HG03045 (cell line): ENCODE measurements around the gene HIVEP3.
A peak's percentile ranks its signal among the peaks of the same experiment; 100 is the strongest.
"Not testable (repeated sequence)": the region's sequence is repeated elsewhere in the genome, so short reads cannot be mapped to it uniquely, and the experiment has no call there.

Experiments used
- ATAC-seq: cut with Tn5 transposase; IDR thresholded peaks from one replicate; pipeline ENCODE4 v1.9.1; 2021; ENCODE audit warnings: mild to moderate bottlenecking, moderate library complexity; ENCODE audit not compliant: unreplicated experiment

HIVEP3 gene

GRCh38 chr1:41924911-41925310 is 6.2 kb upstream of the HIVEP3 start:
- no peak for ATAC-seq

DNA sequence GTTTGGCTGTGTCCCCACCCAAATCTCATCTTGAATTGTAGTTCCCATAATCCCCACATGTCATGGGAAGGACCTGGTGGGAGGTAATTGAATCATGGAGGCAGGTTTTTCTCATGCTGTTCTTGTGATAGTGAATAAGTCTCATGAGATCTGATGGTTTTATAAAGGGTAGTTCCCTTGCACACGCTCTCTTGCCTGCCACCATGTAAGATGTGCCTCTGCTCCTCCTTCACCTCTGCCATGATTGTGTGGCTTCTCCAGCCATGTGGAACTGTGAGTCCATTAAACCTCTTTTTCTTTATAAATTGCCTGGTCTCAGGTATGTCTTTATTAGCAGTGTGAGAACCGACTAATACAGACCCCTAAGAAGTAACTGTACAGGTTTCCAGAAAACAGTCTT is 2.5 kb upstream of the HIVEP3 start:
- ATAC-seq = not testable (repeated sequence)

DNA sequence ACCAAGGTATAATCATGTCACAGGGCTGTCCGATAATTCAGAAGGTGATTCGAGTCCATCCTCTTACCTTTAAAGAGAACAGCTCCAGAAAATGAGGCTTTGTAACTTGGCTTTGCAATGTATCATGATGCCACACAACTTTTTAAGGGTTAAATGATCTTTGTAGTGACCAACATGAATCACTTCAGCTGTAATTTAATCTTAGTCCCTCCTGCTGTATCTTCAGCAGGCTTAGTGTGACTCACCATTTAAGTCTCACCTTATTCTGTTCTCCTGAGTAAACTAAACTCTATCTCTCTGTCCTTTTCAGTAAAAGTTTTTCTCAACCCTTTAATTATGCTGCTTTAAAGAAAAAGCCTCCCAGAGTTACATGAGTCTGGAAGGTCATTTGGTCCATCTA is 1.9 kb upstream of the HIVEP3 start:
- no peak for ATAC-seq

- peak; percentile 67 for ATAC-seq
Observed at GRCh38 chr1:41919764-41920397, 1.2 kb upstream of the HIVEP3 start.

GRCh38 chr1:41919131-41919530 is 409 bp upstream of the HIVEP3 start:
- no peak for ATAC-seq

DNA sequence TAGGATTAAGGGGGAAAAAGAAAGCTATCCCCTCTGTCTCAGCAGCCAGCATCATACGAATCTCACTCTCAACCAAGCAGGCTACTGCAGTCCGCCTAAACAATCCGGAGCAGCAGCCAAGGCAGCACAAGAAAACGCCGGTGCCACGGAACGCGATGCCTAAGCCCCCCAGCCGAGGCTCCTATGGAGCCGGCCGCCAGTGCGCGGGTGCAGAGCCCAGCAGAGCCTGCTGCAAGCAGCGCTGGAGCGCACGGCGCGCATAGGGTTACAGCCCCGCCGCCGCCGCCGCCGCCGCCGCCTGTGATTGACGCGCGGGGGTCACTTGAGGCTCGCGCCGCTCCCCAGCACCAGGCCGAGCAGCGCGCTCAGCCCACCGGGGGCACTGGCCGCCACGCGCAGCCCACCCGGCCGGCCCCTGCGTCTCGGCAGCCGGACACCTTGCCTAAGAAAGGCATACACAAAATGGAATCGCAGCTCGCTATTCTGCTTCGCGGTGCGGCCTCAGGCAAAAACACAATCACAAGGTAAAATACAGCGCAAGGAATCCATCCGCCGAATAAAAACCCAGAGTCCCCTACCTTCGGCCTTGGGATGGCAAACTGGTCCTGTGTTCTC is 780 bp downstream of the HIVEP3 start:
- no peak for ATAC-seq

DNA sequence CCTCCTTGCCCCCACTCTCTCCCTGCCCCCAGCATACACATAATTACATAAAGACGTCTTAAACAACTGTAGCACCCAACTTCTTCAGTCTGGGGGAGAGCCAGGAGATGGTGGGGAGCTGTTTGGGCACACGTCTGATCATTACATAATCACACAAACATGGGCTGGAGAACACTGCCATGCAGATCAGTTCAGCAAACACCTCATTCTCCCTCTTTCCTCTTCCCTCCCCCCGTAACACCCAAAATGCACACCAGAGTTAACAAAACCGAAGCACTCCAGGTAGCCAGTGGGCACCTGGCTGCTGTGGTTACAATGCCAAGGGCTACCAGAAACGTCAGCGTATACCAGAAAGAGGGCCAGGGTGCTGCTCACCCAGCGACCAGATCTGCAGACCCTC is 1.6 kb downstream of the HIVEP3 start:
- no peak for ATAC-seq

DNA sequence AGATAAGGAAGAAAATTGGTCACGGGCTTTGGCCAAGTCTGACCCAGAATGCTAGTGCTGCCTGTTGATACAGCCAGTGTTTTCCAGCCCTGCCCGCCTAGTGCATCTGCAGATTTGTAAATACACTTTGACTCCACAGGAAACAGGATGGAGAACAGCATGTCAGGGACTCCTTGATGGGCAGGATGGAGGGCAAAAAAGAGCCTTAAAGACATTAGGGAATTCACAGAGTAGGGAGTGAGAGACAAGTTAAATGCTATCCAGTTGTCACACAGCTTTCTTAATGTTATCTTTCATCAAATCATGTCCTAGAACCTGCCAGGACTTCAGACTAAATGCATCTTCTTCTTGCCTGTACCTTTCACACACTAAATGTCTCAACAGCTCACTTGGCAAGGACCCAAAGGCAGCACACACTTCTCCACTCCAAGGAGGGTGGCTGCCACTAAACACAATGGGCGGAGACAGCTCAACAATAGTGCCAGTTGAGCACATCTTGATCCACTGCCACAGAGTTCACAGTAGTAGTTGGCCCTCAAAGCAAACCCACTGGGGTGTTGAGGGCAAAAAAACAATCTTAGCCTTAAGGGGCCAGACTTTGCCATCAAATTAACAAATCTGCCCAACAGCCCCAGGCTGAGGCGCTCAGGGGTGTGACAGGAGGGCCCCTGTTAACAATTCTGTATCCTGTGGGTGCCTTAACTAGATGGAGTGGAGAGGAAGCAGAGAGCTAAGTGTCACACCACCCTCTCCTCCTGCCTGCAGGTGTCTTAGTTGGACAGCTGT is 2.7 kb downstream of the HIVEP3 start:
- ATAC-seq = no peak

- ATAC-seq = no peak
Observed at GRCh38 chr1:41914516-41914915, 4.2 kb downstream of the HIVEP3 start.

DNA sequence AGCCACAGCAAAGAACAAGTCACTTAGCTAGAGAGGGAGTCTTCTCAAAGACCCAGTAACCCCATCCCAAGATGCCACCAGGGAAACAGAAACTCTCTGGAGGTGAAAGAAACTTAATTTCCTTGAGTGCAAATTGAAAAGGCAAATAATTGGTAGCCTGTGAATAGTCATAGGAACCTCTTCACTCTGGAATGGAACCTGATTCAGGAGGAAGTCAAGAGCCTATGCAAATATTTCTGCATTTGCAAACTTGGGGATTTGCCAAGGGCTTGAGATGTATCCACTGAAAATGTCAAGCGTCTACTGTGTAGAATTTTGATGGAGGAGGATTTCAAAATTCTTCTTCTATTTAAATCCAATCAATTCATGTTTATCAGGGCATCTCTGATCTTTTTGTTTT is 5.7 kb downstream of the HIVEP3 start:
- no peak for ATAC-seq

DNA sequence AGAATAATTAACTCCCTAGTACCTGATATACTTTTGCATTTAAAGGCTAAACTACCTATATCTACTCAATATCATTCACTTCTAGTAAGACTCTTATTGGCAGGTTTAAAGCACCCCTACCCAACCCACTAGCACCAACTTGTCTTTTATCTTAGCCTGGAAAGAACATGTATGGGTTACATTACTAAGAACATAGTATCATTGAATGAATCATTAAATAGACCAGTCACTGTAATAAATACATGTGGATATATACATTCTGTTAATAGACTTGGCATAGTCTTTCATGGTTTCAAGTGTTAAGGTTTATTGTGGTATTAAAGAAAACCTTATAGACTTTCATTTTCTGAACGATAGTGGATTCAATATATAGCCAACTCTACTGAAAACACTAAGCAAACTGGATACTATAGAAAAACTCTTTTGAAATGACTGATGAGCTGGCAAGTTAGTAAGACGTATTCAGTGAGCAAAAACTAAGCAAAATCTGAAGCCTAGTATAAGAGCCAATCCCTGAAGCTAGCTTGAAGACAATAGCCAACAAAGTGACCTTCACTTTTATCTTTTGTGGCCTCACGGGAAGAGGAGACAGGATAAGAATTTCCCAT is 10.3 kb downstream of the HIVEP3 start:
- ATAC-seq = no peak

- ATAC-seq = no peak
Observed at GRCh38 chr1:41907446-41907845, 11.3 kb downstream of the HIVEP3 start.

DNA sequence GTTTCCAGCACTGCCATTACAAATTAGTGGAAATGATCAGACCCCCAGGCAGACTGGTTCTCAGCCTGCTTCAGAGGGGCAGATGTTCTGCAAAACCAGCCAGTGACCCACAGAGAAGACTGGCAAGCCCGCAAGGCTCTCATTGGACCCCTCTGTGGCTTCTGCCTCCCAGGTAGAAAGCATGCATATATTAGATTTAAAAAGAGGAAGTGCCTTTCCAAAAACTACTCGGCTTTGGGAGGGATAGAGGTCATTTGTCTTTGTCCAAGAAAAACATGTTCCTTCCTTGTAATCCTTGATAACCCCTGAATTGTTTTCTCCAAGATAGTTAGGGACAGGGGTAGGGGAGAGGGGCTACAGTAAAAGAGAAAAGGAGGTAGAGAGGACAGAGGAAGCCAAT is 11.8 kb downstream of the HIVEP3 start:
- no peak for ATAC-seq

DNA sequence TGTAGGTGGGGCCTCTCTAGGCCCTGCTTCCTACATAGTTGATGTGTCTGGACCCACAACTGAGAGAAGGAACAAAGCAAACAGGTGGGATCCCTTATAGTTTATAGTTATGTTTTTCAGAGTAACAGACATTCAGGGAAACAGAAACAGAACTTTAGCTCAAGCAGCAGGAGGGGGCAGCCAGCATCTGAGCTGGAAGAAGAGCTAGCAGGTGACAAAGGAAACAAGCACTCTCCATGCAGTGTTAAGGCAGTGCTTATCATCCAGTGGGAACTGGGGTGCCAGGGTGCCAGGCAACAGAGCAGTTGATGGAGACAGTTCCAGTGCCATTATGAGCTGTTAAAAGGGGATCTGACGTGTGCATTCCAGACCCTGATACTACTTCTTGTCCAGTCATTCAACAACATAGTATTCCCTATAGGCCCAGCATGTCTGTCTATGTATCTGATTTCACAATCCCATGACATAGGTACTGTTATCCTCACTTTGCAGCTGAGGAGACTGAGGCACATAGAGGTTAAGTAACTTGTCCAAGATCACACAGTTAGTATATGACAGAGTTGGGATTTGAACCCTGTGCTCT is 13.5 kb downstream of the HIVEP3 start:
- no peak for ATAC-seq

GRCh38 chr1:41902664-41903063 is 16.1 kb downstream of the HIVEP3 start:
- ATAC-seq = no peak

DNA sequence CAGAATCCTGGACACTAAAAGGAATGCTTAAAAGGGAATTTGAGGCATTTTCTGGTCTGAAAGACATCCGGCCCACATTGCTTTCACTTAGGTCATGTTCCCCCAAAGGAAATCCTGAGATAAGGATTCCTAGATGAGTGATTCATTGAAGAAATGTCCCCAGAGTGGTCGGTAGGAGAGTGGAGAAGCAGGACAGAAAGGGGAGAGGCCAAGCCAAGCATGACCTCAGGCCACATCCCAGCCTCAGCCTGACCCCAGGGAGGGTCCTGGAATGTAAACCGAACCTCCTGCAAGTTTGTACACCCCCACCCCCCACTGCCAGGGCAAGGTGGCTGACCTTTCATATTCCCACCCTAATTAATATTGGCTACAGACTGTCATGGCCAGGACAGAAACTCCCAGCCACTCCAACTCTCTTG is 16.6 kb downstream of the HIVEP3 start:
- ATAC-seq = no peak

DNA sequence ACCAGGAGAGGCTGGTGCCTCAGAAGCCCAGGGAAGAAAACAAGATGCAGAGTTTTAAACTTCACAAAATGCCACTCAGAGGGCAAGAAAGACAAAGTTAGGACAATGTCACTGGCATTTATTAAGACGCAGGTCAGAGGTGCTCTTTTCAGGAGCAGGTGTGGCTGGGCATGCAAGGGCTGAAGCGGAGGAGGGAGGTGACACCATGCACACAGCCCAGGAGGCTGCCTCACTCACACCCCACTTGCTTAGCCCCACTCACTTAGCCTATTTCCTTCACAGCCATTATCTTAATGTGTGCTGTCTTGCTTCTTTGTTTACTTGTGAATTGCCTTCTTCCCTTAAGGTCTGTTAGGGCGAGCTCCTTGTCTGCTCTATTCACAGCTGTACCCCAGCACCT is 17.2 kb downstream of the HIVEP3 start:
- ATAC-seq = no peak

- no peak for ATAC-seq
Observed at GRCh38 chr1:41900603-41901444, 17.9 kb downstream of the HIVEP3 start.

- ATAC-seq = no peak
Observed at GRCh38 chr1:41898191-41898713, 20.5 kb downstream of the HIVEP3 start.

GRCh38 chr1:41895552-41895951 is 23.2 kb downstream of the HIVEP3 start:
- ATAC-seq = no peak
